H1 (cell line): ENCODE data around the gene OSBPL6. TPM values are rescaled to one million over a fixed set of nuclear protein-coding genes. Genes with fewer than 3 reads are reported as not detected.

Experiments used
- CTCF ChIA-PET: fragments of 300-600 bp; sonication (Branson Sonifier 250); formaldehyde crosslinking; loops from one replicate; lab custom pipeline; 2021; ENCODE audit not compliant: partially characterized antibody; lab: Charles Lee
- POLR2A ChIA-PET: fragments of 300-600 bp; sonication (Branson Sonifier 250); formaldehyde crosslinking; loops from one replicate; lab custom pipeline; 2021; ENCODE audit warnings: inconsistent platforms; ENCODE audit not compliant: partially characterized antibody; lab: Charles Lee
- DNase-seq, 2 experiments: peaks; one replicate each; pipeline versions ENCODE4 v3.0.0 to v3.0.0-alpha.2; 2010 to 2022; ENCODE audit warnings: low spot score in 2 of 2, low read depth in 1 of 2, mixed read lengths in 1 of 2
- FAIRE-seq: peaks from 2 replicates; lab custom pipeline; 2011; peaks lifted over from hg19 to GRCh38; lab: Jason Lieb, UNC
- H2AFZ ChIP-seq: 2 replicates; pipeline ENCODE4 v1.8.1; 2012; ENCODE audit warnings: low read length, inconsistent platforms
- H2AK5ac ChIP-seq: 2 replicates; pipeline ENCODE4 v1.6.1; 2013; ENCODE audit warnings: low read depth, low read length
- H2BK120ac ChIP-seq: replicated peaks from 2 replicates; pipeline ENCODE3; 2013; ENCODE audit warnings: low read depth, low read length, inconsistent platforms
- H2BK12ac ChIP-seq: 2 replicates; pipeline ENCODE4 v1.6.1; 2013; ENCODE audit warnings: low read depth, low read length
- H2BK15ac ChIP-seq: 2 replicates; pipeline ENCODE4 v1.6.1; 2013; ENCODE audit warnings: low read length
- H2BK20ac ChIP-seq: 2 replicates; pipeline ENCODE4 v1.6.1; 2013; ENCODE audit warnings: low read length
- H2BK5ac ChIP-seq: 2 replicates; pipeline ENCODE4 v1.6.1; 2013; ENCODE audit warnings: low read depth, low read length
- H3K14ac ChIP-seq: 2 replicates; pipeline ENCODE4 v1.6.1; 2013; ENCODE audit warnings: inconsistent platforms; ENCODE audit not compliant: insufficient read length
- H3K18ac ChIP-seq: 2 replicates; pipeline ENCODE4 v1.6.1; 2013; ENCODE audit warnings: low read length; ENCODE audit errors: extremely low read depth
- H3K23ac ChIP-seq: 2 replicates; pipeline ENCODE4 v1.6.1; 2013; ENCODE audit warnings: inconsistent platforms; ENCODE audit not compliant: insufficient read length
- H3K23me2 ChIP-seq: 2 replicates; pipeline ENCODE4 v1.6.1; 2013; ENCODE audit warnings: low read depth, low read length
- H3K27ac ChIP-seq: 2 replicates; pipeline ENCODE4 v1.6.1; 2011; ENCODE audit warnings: low read depth, low read length, inconsistent platforms
- H3K27me3 ChIP-seq, 4 experiments: replicated peaks in 1 of 4; 1 replicate in 1 of 4; 2 replicates in 3 of 4; pipeline versions ENCODE4 v1.6.1 to v1.8.1; 2011 to 2013; ENCODE audit warnings: low read length in 3 of 4, mild to moderate bottlenecking in 3 of 4, inconsistent platforms in 2 of 4, mixed read lengths in 2 of 4, moderate library complexity in 1 of 4; ENCODE audit not compliant: control insufficient read depth in 3 of 4, insufficient read depth in 3 of 4; ENCODE audit errors: extremely low read depth in 1 of 4
- H3K36me3 ChIP-seq, 4 experiments: 2 replicates each; pipeline versions ENCODE4 v1.6.1 to v1.8.1; 2011 to 2013; ENCODE audit warnings: mild to moderate bottlenecking in 4 of 4, low read length in 3 of 4, moderate library complexity in 2 of 4, control low read depth in 1 of 4, inconsistent platforms in 1 of 4; ENCODE audit not compliant: insufficient read depth in 4 of 4, control insufficient read depth in 2 of 4
- H3K4ac ChIP-seq: replicated peaks from 2 replicates; pipeline ENCODE3; 2013; ENCODE audit warnings: low read length, low read depth, mixed read lengths, inconsistent platforms; ENCODE audit not compliant: insufficient read length
- H3K4me1 ChIP-seq, 4 experiments: replicated peaks in 1 of 4; 1 replicate in 1 of 4; 2 replicates in 3 of 4; pipeline versions ENCODE4 v1.6.1 to v1.8.1; 2011 to 2013; ENCODE audit warnings: low read length in 3 of 4, inconsistent platforms in 2 of 4, mixed read lengths in 1 of 4; ENCODE audit not compliant: insufficient read depth in 4 of 4, control insufficient read depth in 3 of 4
- H3K4me2 ChIP-seq, 2 experiments: 2 replicates each; pipeline versions ENCODE4 v1.6.1 to v1.8.1; 2011 to 2013; ENCODE audit warnings: low read depth in 2 of 2, low read length in 2 of 2, control low read depth in 1 of 2, inconsistent platforms in 1 of 2, mild to moderate bottlenecking in 1 of 2; ENCODE audit not compliant: insufficient read depth in 1 of 2
- H3K4me3 ChIP-seq, 4 experiments: fragments of 200-600, 300-600 bp in 1 of 4; sonication (generic), shearing (Covaris generic), sonication (Bioruptor Twin) in 1 of 4; 2 replicates each; pipeline versions ENCODE4 v1.5.1 to v1.8.1; 2011 to 2016; ENCODE audit warnings: low read length in 4 of 4, low read depth in 3 of 4, control low read depth in 2 of 4, inconsistent platforms in 2 of 4, mild to moderate bottlenecking in 2 of 4, mixed read lengths in 1 of 4, moderate library complexity in 1 of 4; ENCODE audit not compliant: insufficient read depth in 2 of 4; ENCODE audit errors: extremely low read depth in 1 of 4
- H3K56ac ChIP-seq: replicated peaks from 2 replicates; pipeline ENCODE3; 2013; ENCODE audit warnings: low read depth, mild to moderate bottlenecking, mixed read lengths, low read length, inconsistent platforms; ENCODE audit not compliant: insufficient read length
- H3K79me1 ChIP-seq: 2 replicates; pipeline ENCODE4 v1.6.1; 2013; ENCODE audit warnings: low read depth, low read length, control low read depth
- H3K79me2 ChIP-seq, 2 experiments: 2 replicates each; pipeline versions ENCODE4 v1.6.1 to v1.8.1; 2012 to 2013; ENCODE audit warnings: low read length in 2 of 2, mild to moderate bottlenecking in 2 of 2, inconsistent platforms in 1 of 2; ENCODE audit not compliant: insufficient read depth in 2 of 2, control insufficient read depth in 1 of 2
- H3K9ac ChIP-seq, 4 experiments: replicated peaks in 1 of 4; 1 replicate in 1 of 4; 2 replicates in 3 of 4; pipeline versions ENCODE4 v1.6.1 to v1.8.1; 2011 to 2013; ENCODE audit warnings: low read depth in 3 of 4, low read length in 3 of 4, control low read depth in 2 of 4, mild to moderate bottlenecking in 2 of 4, moderate library complexity in 2 of 4, inconsistent platforms in 1 of 4; ENCODE audit errors: extremely low read depth in 1 of 4
- H3K9me3 ChIP-seq, 2 experiments: 2 replicates each; pipeline versions ENCODE4 v1.6.1 to v1.8.1; 2012 to 2013; ENCODE audit warnings: mild to moderate bottlenecking in 2 of 2, moderate library complexity in 2 of 2, control low read depth in 1 of 2, inconsistent platforms in 1 of 2, low read depth in 1 of 2, low read length in 1 of 2, mixed read lengths in 1 of 2; ENCODE audit not compliant: insufficient read depth in 2 of 2
- H4K20me1 ChIP-seq, 2 experiments: replicated peaks in 1 of 2; 2 replicates each; pipeline versions ENCODE3 to v1.8.1; 2011 to 2013; ENCODE audit warnings: inconsistent platforms in 2 of 2, low read length in 2 of 2, mild to moderate bottlenecking in 1 of 2; ENCODE audit not compliant: insufficient read depth in 2 of 2, control insufficient read depth in 1 of 2
- H4K5ac ChIP-seq: 2 replicates; pipeline ENCODE4 v1.6.1; 2013; ENCODE audit warnings: low read length, low read depth, mixed read lengths, inconsistent platforms; ENCODE audit not compliant: insufficient read length
- H4K8ac ChIP-seq: 2 replicates; pipeline ENCODE4 v1.8.0; 2013; ENCODE audit warnings: mild to moderate bottlenecking, moderate library complexity, low read length, inconsistent platforms; ENCODE audit not compliant: insufficient read depth; ENCODE audit errors: extremely low read depth
- H4K91ac ChIP-seq: replicated peaks from 2 replicates; pipeline ENCODE3; 2013; ENCODE audit warnings: low read length, mixed read lengths, inconsistent platforms; ENCODE audit not compliant: insufficient read length
- ASH2L ChIP-seq: fragments of 200-600, 300-600 bp; sonication (generic); IDR thresholded peaks from one replicate; pipeline ENCODE4 v1.7.1; 2017; ENCODE audit warnings: low read length
- CEBPB ChIP-seq: IDR thresholded peaks from 2 replicates; pipeline ENCODE4 v1.6.1; 2012; ENCODE audit warnings: low read depth, low read length
- CTCF ChIP-seq, 3 experiments: IDR thresholded peaks; 1 replicate in 2 of 3; 2 replicates in 1 of 3; pipeline versions ENCODE4 v1.5.1 to v1.6.1; 2011; ENCODE audit warnings: low read length in 3 of 3, mild to moderate bottlenecking in 3 of 3, inconsistent platforms in 2 of 3, low read depth in 1 of 3, moderate library complexity in 1 of 3; ENCODE audit not compliant: insufficient read depth in 1 of 3; ENCODE audit errors: control extremely low read depth in 1 of 3
- GABPA ChIP-seq: IDR thresholded peaks from 2 replicates; pipeline ENCODE4 v1.6.1; 2011; ENCODE audit warnings: mild to moderate bottlenecking, low read length, moderate library complexity, borderline replicate concordance; ENCODE audit not compliant: insufficient read depth
- GTF2F1 ChIP-seq: IDR thresholded peaks from 2 replicates; pipeline ENCODE4 v1.6.1; 2012; ENCODE audit warnings: low read depth, low read length, improper control_type of control experiment, borderline replicate concordance
- HDAC6 ChIP-seq: IDR thresholded peaks from one replicate; pipeline ENCODE4 v1.7.1; 2012; ENCODE audit warnings: low read depth, mild to moderate bottlenecking, inconsistent platforms, low read length, moderate library complexity
- JUN ChIP-seq: IDR thresholded peaks from 2 replicates; pipeline ENCODE4 v1.6.1; 2011; ENCODE audit warnings: low read depth, mild to moderate bottlenecking, improper control_type of control experiment, low read length
- KDM1A ChIP-seq: fragments of 200-600, 300-600 bp; sonication (generic); IDR thresholded peaks from 2 replicates; pipeline ENCODE4 v1.7.1; 2016; ENCODE audit warnings: mild to moderate bottlenecking, low read length, borderline replicate concordance
- MAX ChIP-seq: IDR thresholded peaks from 2 replicates; pipeline ENCODE4 v1.6.1; 2012; ENCODE audit warnings: inconsistent platforms
- SIN3A ChIP-seq, 2 experiments: IDR thresholded peaks in 1 of 2; conservative IDR thresholded peaks in 1 of 2; 2 replicates each; pipeline ENCODE4 v1.6.1; 2011 to 2012; ENCODE audit warnings: low read length in 2 of 2, improper control_type of control experiment in 1 of 2, low read depth in 1 of 2, mild to moderate bottlenecking in 1 of 2
- SP1 ChIP-seq: IDR thresholded peaks from 2 replicates; pipeline ENCODE4 v1.6.1; 2011; ENCODE audit warnings: low read depth, low read length
- SUZ12 ChIP-seq: fragments of 200-600 bp; sonication (generic); IDR thresholded peaks from 2 replicates; pipeline ENCODE4 v1.6.1; 2012; ENCODE audit warnings: mild to moderate bottlenecking, inconsistent platforms, low read length, moderate library complexity, mixed read lengths
- WGBS, 2 experiments: shearing (Covaris generic) in 1 of 2; methylation state at CpG; one replicate each; pipeline versions ENCODE4 v1.1.6 to v1.1.7; 2013 to 2015; ENCODE audit warnings: low lambda C conversion rate in 2 of 2, mixed read lengths in 2 of 2, inconsistent platforms in 1 of 2, low coverage in 1 of 2, missing lambda C conversion rate in 1 of 2; ENCODE audit not compliant: insufficient replicate concordance in 2 of 2, insufficient coverage in 1 of 2, insufficient read length in 1 of 2; ENCODE audit errors: extremely low coverage in 1 of 2, missing lambda C conversion rate in 1 of 2; 5-methylcytosine and 5-hydroxymethylcytosine counted together
- polyA plus RNA-seq, 7 experiments: library from polyadenylated mRNA; depleted of rRNA in 3 of 7; stranded (reverse) in 5 of 7; unstranded in 2 of 7; fragments of >200 nt in 5 of 7; fragments of 200-250 nt in 2 of 7; gene quantifications; 1 replicate in 5 of 7; 2 replicates in 1 of 7; 4 replicates in 1 of 7; pipeline versions ENCODE4 v1.2.1 to v1.2.3, GENCODE V29; 2011 to 2013; ENCODE audit warnings: missing spikeins in 2 of 7, mixed read lengths in 2 of 7
- total RNA-seq: library from RNA; stranded (reverse); fragmentation: NEBNext Ultra II Directional; extraction: Animal tissue kit (Norgen Biotek cat#: 25700); gene quantifications from 2 replicates; pipeline ENCODE4 v1.2.1, GENCODE V29; 2021

Gene OSBPL6
- total and polyA plus RNA-seq, 2 of the 8 experiments (the other 6 are each of a cell fraction or from before 2014, with no cell fraction given) = 1.7 to 5.6 TPM

- no peak for DNase-seq
- TF ChIP-seq GABPA (no peak), ASH2L (no peak), CEBPB (no peak), SUZ12 (no peak), KDM1A (no peak), SP1 (no peak), CTCF (IDR thresholded peaks at IDR 0.05; ENCODE audit: control extremely low read depth in 1 of 3, insufficient read depth in 1 of 3, low read depth in 1 of 3, low read length in 3 of 3) (no peak), JUN (no peak), SIN3A (conservative IDR thresholded peaks at IDR 0.05 in 1 of 2, IDR thresholded peaks at IDR 0.05 in 1 of 2; ENCODE audit: low read depth in 1 of 2, low read length in 2 of 2) (no peak), GTF2F1 (no peak), MAX (no peak), HDAC6 (no peak)
Measured at GRCh38 chr2:178223806-178224205, 29.5 kb downstream of the OSBPL6 start.

More at GRCh38 chr2:178223806-178224205, 29.5 kb downstream of the OSBPL6 start:
- Histone ChIP-seq H3K4me1 (peaks cover 4 to 14% (median 7%) of the 10 kb centered on the region in 4 experiments; a peak in 6 of 7 replicates), H3K9ac (no peak overlapping the region), H4K5ac (no peak overlapping the region), H3K18ac (no peak overlapping the region), H4K8ac (no peak overlapping the region), H2BK20ac (no peak overlapping the region), H3K4me2 (no peak overlapping the region), H3K56ac (no peak overlapping the region), H2BK12ac (no peak overlapping the region), H3K9me3 (no peaks in the 10 kb centered on the region; a peak in 1 of 4 replicates), H3K27ac (no peak overlapping the region), H4K91ac (no peak overlapping the region), H3K23ac (no peak overlapping the region), H2BK120ac (no peak overlapping the region), H3K4me3 (no peak overlapping the region), H2AFZ (no peak overlapping the region), H4K20me1 (peaks cover 0 to 2% of the 10 kb centered on the region in 2 experiments), H3K27me3 (peaks cover 0 to 10% (median 3%) of the 10 kb centered on the region in 4 experiments; a peak in 4 of 7 replicates), H3K14ac (no peak overlapping the region), H2BK5ac (no peak overlapping the region), H3K4ac (no peak overlapping the region), H3K23me2 (peaks cover 5% of the 10 kb centered on the region), H2BK15ac (no peak overlapping the region), H3K79me2 (no peaks in the 10 kb centered on the region), H3K36me3 (no peaks in the 10 kb centered on the region), H3K79me1 (no peaks in the 10 kb centered on the region; the same call in 1 of the 2 replicates), H2AK5ac (no peak overlapping the region)
- ChIA-PET CTCF (no interaction called here), POLR2A (no interaction called here)
- 92% methylated on average over 4 of the region's 4 CpGs; no CpG with 5 or more reads in 1 of the 2 experiments for WGBS, 2 experiments
- FAIRE-seq = no peak
